Right lobe of liver (tissue), 4 donors: Measurements from ENCODE around the gene KIF3B.

Source experiments
- CTCF ChIP-seq, 4 donors: fragments of 200-600 bp in 3 of 4; fragments of 450-650 bp in 1 of 4; IDR thresholded peaks; one replicate each; pipeline versions ENCODE4 v1.5.1 to v1.8.0; 2016 to 2022; ENCODE audit warnings: antibody characterized with exemption in 4 of 4, mild to moderate bottlenecking in 2 of 4
- POLR2A ChIP-seq: fragments of 450-650 bp; IDR thresholded peaks from one replicate; pipeline ENCODE4 v1.6.1; 2017; ENCODE audit warnings: antibody characterized with exemption, mild to moderate bottlenecking
- donor health status: DM: no; HTN: no; CAD: no.
- donor health status: DM: no; HTN: no; CAD: no.
- donor health status: DM: no; HTN: yes; CAD: no.

- TF ChIP-seq CTCF (IDR thresholded peaks at IDR 0.05) = no peak
- no peak for TF ChIP-seq POLR2A
Measured at GRCh38 chr20:32289661-32290431, 12.4 kb downstream of the KIF3B start.
